Activated CD8-positive, alpha-beta memory T cell treated with anti-CD3 and anti-CD28 coated beads, Interleukin-2, amount 50 U/mL, for 4 hours (primary cell): ENCODE measurements around the gene UIMC1.

Experiments used
- DNase-seq: peaks from one replicate; pipeline ENCODE4 v3.0.0-alpha.2; 2020

UIMC1 gene

GRCh38 chr5:176900780-176901204, 105.8 kb downstream of the UIMC1 start:
- no peak for DNase-seq

- no peak for DNase-seq
Measured at GRCh38 chr5:176899946-176900779, 106.4 kb downstream of the UIMC1 start.

GRCh38 chr5:176899296-176899891, 107.2 kb downstream of the UIMC1 start, which contains the start of gene HK3:
HK3 (minus strand) TSS chr5:176899346; CDS start chr5:176896159, 3,187 bp downstream.
- no peak for DNase-seq

GRCh38 chr5:176897263-176897662, 109.3 kb downstream of the UIMC1 start:
- DNase-seq, result no peak

- DNase-seq, result no peak
Measured at GRCh38 chr5:176895831-176896230, 110.7 kb downstream of the UIMC1 start.

GRCh38 chr5:176894298-176894697, 112.3 kb downstream of the UIMC1 start:
- DNase-seq, result no peak

GRCh38 chr5:176892663-176893062, 113.9 kb downstream of the UIMC1 start:
- no peak for DNase-seq

GRCh38 chr5:176891331-176891958, 115.1 kb downstream of the UIMC1 start:
- DNase-seq, result no peak

GRCh38 chr5:176890455-176891330, 115.9 kb downstream of the UIMC1 start:
- DNase-seq, result no peak

GRCh38 chr5:176889321-176890280, 117.0 kb downstream of the UIMC1 start:
- DNase-seq, result no peak

- no peak for DNase-seq
Measured at GRCh38 chr5:176888865-176889165, 117.8 kb downstream of the UIMC1 start.

GRCh38 chr5:176888016-176888864, 118.3 kb downstream of the UIMC1 start:
- no peak for DNase-seq

GRCh38 chr5:176887252-176887849, 119.2 kb downstream of the UIMC1 start:
- DNase-seq, result no peak

GRCh38 chr5:176886336-176887251, 120.0 kb downstream of the UIMC1 start:
- no peak for DNase-seq

- no peak for DNase-seq
Measured at GRCh38 chr5:176884571-176884890, 122.0 kb downstream of the UIMC1 start.

- DNase-seq, result no peak
Measured at GRCh38 chr5:176883700-176884570, 122.6 kb downstream of the UIMC1 start.

- no peak for DNase-seq
Measured at GRCh38 chr5:176882567-176882903, 124.0 kb downstream of the UIMC1 start.

GRCh38 chr5:176881816-176882566, 124.6 kb downstream of the UIMC1 start:
- no peak for DNase-seq
